ENCODE measurements around the gene CDH12. TPM values are rescaled to one million over a fixed set of nuclear protein-coding genes. Genes with fewer than 3 reads are reported as not detected.

Gene CDH12
- total RNA-seq, 6 experiments from 2014 or later = not detected

DNA sequence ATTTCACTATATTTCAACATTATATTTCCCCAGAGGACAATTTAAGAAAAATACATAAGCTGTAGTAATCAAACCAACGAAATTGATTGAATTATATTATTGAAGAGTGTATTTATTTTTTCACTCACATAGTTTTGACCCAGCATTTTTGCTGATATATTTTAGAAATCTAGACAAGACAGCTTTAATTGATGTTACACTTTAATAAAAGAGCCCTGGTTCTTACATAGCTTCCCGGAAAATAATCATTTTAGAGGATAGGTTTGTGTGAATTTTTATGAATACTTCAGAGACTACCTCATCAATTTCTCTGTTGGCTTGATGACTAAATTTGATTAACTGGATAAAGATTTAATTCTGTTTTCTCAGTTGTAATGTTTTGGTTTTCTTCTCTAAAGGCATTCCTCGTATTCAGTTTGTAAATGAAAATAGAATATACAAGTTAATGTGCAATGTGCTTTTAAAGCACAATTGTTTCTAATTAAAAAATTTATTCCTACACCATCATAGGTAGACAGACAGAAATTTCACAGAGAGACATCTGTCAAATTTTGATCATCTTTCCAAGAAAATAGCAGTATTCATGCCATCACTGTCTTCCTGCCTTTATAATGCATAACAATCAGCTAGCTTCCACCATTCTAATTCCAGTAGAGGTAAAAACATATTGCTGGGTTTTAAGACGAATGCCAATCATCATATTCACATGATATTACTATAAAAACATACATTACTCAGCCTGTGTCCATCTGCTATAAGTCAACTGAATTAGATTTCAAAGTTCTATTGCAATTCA is 441.4 kb downstream of the CDH12 start:
- Mint-ChIP-seq H3K27ac (no peak overlapping the region), H3K27me3 (ENCODE audit: insufficient read depth) (no peaks in the 10 kb centered on the region), H3K36me3 (ENCODE audit: low read depth) (no peaks in the 10 kb centered on the region), H3K9me3 (peaks cover 15% of the 10 kb centered on the region), H3K4me1 (ENCODE audit: low read depth) (no peaks in the 10 kb centered on the region), H3K4me3 (no peak overlapping the region)
- TF ChIP-seq, protein P1, sequence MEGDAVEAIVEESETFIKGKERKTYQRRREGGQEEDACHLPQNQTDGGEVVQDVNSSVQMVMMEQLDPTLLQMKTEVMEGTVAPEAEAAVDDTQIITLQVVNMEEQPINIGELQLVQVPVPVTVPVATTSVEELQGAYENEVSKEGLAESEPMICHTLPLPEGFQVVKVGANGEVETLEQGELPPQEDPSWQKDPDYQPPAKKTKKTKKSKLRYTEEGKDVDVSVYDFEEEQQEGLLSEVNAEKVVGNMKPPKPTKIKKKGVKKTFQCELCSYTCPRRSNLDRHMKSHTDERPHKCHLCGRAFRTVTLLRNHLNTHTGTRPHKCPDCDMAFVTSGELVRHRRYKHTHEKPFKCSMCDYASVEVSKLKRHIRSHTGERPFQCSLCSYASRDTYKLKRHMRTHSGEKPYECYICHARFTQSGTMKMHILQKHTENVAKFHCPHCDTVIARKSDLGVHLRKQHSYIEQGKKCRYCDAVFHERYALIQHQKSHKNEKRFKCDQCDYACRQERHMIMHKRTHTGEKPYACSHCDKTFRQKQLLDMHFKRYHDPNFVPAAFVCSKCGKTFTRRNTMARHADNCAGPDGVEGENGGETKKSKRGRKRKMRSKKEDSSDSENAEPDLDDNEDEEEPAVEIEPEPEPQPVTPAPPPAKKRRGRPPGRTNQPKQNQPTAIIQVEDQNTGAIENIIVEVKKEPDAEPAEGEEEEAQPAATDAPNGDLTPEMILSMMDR (IDR thresholded peaks at IDR 0.05) = no peak
- DNase-seq = no peak

DNA sequence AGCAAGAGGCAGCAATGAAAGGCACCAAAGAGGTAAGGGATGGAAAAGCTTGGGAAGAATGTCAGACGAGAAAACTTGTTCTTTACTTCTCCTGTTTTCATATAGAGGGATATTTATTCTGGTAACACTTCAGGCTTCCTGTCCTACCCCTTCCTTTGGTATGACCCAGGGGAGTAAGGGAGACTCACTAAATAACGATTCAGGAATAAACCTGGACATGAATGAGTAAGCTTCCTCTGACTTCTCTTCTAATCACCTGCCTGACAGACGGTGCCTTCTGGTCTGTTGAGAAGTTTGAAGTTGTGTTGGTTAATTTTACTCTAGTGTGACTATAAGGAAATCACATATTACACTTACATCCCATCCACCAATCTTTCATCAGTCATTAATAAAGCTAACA is 461.2 kb downstream of the CDH12 start:
- Mint-ChIP-seq H3K4me1 (ENCODE audit: low read depth) (no peaks in the 10 kb centered on the region), H3K36me3 (ENCODE audit: low read depth) (no peaks in the 10 kb centered on the region), H3K9me3 (peaks cover 47% of the 10 kb centered on the region), H3K27me3 (ENCODE audit: insufficient read depth) (no peaks in the 10 kb centered on the region; the same call in 1 of the 2 replicates), H3K4me3 (no peak overlapping the region), H3K27ac (no peak overlapping the region)
- TF ChIP-seq, protein P1 (IDR thresholded peaks at IDR 0.05) = no peak
- no peak for DNase-seq

DNA sequence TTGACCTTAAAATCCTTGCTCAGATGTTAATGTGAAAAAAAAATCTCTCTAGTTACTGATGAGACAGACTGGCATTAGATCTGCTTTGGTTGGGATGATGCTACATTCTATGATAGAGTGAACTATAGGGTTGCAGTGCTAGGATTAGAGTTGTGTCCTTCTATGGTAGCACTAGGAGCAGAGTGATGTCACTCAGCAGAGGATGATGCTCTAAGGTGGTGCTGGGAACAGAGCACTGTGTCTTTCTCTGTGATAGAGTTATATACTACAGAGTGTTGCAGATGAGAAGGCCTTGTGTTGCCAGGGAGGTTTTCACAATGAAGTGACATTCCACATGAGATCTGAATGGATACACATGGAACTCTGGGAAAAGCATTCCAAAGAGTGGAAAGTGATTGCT is 462.3 kb downstream of the CDH12 start:
- no peak overlapping the region for H3K4me3 Mint-ChIP-seq
- no peaks in the 10 kb centered on the region for H3K27me3 Mint-ChIP-seq (ENCODE audit: insufficient read depth)
- no peaks in the 10 kb centered on the region for H3K4me1 Mint-ChIP-seq (ENCODE audit: low read depth)
- DNase-seq = no peak
- TF ChIP-seq, protein P1 (IDR thresholded peaks at IDR 0.05) = no peak
- no peak overlapping the region for H3K27ac Mint-ChIP-seq
- H3K9me3 Mint-ChIP-seq = peaks cover 47% of the 10 kb centered on the region
- no peaks in the 10 kb centered on the region for H3K36me3 Mint-ChIP-seq (ENCODE audit: low read depth)

DNA sequence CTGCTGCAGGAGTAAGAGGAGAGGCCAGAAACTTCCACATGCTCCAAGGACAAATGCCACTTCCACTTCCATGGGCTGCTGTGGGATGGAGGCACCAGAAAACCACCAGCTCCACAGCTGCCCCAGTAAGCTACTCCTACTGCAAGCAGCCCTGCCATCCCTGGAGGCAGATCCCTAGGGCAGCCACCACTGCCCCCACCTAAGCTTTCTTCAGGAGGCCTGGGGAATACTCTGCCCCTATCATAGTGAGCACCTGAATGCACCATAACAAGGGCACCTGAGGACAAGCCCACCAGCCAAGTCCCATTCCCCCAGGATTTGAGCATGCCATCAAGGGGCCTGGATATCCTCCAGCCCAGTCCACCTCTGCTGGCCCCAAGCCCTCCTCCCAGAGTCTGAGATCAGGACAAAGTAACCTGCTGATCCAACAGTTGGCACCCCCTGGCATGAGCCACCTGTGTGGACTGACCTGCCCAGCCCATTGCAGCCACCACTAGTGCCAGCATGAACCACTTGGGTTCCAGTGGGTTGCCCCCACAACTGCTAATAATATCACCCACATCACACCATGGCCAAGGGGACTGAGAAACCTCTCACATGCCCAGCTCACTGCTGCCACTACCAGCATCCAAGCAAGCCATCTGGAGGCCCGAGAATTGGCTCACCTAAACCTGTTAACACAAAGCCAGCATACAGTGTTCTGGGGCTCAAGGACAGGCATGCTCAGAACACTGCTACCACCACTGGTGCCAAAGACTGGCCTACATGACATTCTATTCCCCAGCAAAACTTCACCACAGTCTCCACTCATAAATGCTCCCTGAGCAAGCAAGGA is 480.1 kb downstream of the CDH12 start:
- Mint-ChIP-seq H3K4me1 (ENCODE audit: low read depth) (no peaks in the 10 kb centered on the region), H3K9me3 (peaks cover 41% of the 10 kb centered on the region), H3K27me3 (ENCODE audit: insufficient read depth) (no peaks in the 10 kb centered on the region), H3K27ac (no peak overlapping the region), H3K36me3 (ENCODE audit: low read depth) (no peaks in the 10 kb centered on the region), H3K4me3 (no peak overlapping the region)
- TF ChIP-seq, protein P1 (IDR thresholded peaks at IDR 0.05) = no peak
- DNase-seq = no peak

DNA sequence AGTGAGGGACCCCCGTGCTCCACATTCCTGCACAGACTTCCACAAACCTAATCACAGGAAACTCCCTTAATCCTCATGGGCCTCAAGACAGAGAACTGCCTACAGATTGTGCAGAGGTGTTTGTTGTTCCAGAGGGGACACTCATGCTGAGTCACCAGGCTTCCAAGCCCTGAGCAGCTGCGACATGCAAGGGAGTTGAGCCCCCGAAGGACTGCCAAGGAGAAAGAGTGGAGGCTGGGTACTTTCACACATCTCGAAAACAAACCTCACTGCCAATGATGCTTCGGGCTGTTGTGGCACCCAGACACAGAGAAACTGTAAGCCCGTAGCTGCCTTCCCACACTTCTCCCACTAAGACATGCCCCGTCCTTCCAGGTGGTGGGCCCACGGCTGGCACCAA is 480.8 kb downstream of the CDH12 start:
- Mint-ChIP-seq H3K27ac (no peak overlapping the region), H3K9me3 (peaks cover 41% of the 10 kb centered on the region), H3K36me3 (ENCODE audit: low read depth) (no peaks in the 10 kb centered on the region), H3K27me3 (ENCODE audit: insufficient read depth) (no peaks in the 10 kb centered on the region), H3K4me3 (no peak overlapping the region), H3K4me1 (ENCODE audit: low read depth) (no peaks in the 10 kb centered on the region)
- TF ChIP-seq, protein P1 (IDR thresholded peaks at IDR 0.05) = no peak
- DNase-seq = no peak

All from HFFc6 (cell line).